ENCODE measurements around the gene NFYC.

The NFYC gene

DNA sequence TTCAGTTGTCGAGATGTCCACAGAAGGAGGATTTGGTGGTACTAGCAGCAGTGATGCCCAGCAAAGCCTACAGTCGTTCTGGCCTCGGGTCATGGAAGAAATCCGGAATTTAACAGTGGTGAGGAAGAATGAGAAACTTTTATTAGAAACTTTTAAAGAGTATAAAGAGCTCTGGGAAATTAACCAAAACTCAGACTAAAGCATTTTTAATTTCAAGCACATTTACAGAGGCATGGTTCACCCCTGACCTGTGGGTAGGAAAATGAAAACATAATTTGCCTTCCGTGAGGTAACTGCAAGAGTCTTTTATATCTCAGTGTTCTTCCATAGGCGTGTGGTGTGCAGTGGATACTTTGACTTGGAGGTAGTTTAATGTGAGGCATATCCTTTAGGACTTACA lies 47.3 kb downstream of the NFYC start:
- DNase-seq (ENCODE audit: low read depth, low spot score), result no peak

GRCh38 chr1:40739455-40740008 lies 48.0 kb downstream of the NFYC start:
- no peak for DNase-seq (ENCODE audit: low read depth, low spot score)

DNA sequence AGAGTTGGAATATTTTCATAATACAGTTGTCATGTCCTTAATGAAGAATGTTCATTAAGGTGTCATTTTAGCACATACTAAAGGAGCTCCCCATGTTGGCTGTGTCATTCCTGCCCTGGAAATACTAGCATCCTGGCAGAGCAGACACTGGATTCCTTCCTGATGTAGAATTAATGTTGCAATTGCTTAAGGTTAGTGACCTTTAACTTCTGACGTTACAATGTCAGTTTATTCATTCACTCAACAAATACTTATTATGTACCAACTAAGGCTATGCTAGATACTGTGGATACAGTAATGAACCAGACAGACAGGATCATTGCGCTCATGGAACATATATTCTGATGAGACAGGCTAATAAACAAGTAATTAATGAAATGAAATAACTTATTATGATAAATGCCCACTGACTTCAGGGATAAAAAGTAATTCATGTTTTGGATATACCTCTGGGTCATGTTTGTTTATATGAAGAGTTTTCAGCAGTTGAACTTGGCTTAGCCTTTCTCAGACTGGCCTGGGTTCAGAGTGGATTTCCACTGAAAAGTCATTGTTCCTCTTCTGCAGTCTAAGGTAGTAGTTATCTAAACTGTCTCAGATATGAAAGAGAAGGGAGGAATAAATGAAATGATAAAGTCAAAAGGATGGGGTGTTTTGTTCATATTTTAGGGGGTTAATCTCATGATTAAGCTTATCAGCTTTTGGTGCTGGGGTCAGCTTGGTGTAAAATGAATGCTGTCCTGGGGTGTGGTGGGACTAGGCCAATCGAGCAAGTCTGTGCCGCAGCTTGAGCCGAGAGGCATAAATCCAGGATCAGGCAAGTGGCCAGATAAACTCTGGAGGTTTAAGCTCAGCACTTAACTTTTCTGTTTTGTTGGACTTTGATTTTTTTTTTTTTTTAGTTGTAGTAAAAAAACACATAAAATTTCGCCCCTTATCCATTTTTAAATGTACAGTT lies 48.8 kb downstream of the NFYC start:
- DNase-seq (ENCODE audit: low read depth, low spot score), result no peak

- DNase-seq (ENCODE audit: low read depth, low spot score), result no peak
Measured at GRCh38 chr1:40740997-40741736, 49.7 kb downstream of the NFYC start.

DNA sequence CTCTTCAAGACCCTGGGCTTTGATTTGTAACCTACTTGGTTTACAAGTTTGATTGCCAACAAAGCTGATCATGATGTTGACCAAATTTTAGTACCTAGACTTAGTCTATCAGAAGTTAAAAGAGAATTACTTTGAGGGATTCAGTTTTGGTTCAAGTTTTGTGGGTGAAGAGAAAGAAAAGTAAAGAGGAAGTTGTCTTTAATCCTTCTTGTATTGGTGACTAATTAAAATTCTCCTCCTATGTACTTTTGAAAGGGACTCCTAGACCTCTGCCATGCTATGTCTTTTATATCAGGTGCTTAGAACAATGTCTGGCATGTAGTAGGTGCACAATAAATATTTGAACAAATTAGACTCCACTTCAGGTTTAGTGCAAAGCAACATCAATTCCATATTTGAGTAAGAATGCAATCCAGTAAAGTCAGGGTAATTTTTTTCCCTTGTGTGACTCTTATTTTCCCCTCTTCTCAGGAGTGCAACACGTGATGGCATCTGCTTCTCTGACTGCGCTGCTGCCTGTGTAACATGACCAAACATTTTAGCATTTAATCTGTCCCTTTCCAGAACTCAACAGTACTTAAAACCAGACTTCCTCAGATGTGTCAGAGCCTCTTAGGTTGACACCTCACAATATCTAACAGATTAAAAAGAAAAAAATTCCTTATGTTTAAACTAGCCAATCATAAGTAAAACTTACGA lies 51.0 kb downstream of the NFYC start:
- DNase-seq (ENCODE audit: low read depth, low spot score), result no peak

DNA sequence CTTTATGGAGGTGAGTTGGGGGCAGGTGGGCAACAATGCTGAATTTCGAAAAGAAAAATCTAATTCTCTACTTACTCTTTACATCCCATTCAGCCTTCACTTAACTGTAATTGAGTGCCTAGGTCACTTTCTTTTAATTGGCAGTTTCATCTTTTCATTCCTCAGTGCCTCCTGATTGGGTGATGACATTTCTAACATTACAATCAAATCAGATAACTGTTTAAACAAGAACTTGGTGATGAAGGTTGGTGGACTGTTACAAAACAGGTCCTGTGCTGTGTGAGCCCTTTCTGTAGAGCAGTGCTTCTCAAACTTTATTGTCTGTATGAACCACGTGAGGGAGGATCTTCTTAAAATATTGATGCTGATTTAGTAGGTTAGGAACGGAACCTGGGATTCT lies 51.9 kb downstream of the NFYC start:
- no peak for DNase-seq (ENCODE audit: low read depth, low spot score)

- DNase-seq (ENCODE audit: low read depth, low spot score), result no peak
Measured at GRCh38 chr1:40743860-40744259, 52.4 kb downstream of the NFYC start.

GRCh38 chr1:40745176-40745575 lies 53.7 kb downstream of the NFYC start:
- no peak for DNase-seq (ENCODE audit: low read depth, low spot score)

DNA sequence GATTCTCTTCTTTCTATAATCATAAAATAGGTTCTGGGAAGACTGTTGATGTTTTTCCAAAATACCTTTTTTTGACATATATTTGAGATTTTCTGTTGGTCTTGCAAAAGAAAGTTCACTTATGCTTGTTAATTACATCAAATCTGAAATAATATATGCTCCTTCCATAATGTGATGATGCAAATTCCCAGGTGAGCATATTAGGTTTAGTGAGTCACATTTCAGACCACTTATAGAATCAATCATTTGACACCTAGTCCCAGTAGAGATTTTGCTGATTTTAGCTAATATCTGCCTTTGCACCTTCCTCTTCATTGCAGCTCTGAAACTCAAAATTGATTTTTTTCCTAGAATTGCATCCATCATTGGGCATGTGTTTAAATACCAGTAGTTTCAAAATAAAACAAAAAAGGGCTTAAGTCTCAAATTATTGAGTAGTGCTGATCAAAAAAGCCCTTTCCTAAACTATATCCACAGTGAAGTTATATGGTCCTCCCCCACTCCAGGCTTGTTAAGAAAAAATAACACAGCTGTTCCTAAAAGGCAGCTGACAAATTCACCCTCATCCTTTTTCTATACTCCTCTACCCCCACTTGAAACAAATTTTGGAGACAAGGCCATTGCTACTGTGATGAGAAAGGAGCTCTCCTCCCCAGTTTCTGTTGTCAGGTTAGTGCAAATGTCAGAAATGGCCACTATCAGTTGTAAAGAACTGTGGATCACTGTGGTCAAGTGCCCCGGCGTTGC lies 55.0 kb downstream of the NFYC start:
- no peak for DNase-seq (ENCODE audit: low read depth, low spot score)

DNA sequence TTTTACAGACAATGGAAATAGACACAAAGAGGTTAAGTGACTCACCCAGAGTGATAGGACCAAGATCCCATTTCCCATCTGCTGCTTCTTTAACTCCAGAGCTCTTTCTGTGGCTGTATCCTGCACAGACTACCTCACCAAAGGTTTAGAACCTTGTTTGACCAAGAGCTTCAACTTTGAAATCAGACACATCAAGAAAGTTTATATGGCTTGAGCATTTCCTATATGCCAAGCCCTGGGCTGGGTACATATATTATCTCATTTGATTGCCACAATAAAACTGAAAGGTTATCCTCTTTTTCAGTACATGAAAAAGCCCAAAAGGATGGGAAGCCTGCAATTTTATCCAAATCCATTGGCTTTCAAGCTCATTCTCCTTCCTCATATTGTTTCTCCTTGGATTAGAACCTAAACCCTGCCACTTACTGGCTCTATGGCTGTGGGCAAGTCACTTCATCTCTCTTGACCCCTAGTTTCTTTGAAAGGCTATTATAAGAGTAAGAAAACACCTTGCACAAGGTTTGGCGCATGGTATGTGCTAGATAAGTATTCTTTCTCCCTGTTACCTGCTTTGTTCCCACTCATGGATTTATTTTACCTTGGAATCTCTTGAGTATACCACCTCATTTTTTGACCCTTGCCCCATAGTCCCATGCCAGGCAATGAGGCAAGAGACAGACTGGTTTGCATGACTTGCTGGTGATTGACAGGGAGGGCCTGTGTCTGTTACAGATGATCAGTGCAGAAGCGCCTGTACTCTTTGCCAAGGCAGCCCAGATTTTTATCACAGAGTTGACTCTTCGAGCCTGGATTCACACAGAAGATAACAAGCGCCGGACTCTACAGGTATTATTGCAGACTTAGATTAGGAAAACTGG lies 57.6 kb downstream of the NFYC start:
- DNase-seq (ENCODE audit: low read depth, low spot score), result no peak

- DNase-seq (ENCODE audit: low read depth, low spot score), result no peak
Measured at GRCh38 chr1:40749817-40750216, 58.3 kb downstream of the NFYC start.

DNA sequence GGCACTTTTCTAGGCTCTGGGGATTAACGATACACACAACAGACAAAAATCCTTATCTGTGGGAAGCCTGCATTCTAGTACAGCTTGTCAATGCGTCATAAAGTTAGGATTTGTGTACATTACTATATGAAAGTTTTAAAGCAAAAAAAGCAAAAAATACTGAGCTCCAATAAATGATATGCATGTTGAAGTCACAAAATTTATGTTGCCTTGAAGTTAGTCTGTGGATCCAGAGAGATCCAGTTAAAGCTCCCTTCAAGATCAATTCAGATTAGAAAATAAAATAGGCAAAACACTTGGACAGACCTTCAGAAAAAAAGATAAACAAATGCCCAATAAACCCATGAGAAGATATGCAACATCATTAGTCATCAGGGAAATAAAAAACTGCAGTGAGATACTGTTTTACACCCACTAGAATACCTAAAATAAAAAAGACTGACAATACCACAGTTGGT lies 59.0 kb downstream of the NFYC start:
- no peak for DNase-seq (ENCODE audit: low read depth, low spot score)

DNA sequence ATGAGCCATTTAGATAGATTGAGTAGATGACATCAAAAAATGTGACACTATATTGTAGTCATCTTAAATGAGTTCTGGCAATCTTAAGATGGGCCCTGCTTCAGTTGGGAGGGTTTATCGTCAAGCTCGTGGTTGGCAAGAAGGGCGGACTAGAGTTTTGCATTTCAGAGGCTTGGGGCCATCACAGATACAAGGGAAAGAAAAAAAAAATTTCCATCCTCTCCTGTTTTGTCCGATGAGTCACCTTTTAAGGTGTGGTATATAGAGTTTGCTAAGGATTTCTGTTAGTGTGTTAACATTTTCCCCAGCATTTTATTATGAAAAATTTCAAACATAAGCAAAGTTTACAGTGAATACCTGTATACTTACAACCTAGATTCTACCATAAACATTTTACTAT lies 60.3 kb downstream of the NFYC start:
- no peak for DNase-seq (ENCODE audit: low read depth, low spot score)

- DNase-seq (ENCODE audit: low read depth, low spot score), result no peak
Measured at GRCh38 chr1:40753142-40753882, 61.8 kb downstream of the NFYC start.

- DNase-seq (ENCODE audit: low read depth, low spot score), result no peak
Measured at GRCh38 chr1:40754201-40754600, 62.7 kb downstream of the NFYC start.

DNA sequence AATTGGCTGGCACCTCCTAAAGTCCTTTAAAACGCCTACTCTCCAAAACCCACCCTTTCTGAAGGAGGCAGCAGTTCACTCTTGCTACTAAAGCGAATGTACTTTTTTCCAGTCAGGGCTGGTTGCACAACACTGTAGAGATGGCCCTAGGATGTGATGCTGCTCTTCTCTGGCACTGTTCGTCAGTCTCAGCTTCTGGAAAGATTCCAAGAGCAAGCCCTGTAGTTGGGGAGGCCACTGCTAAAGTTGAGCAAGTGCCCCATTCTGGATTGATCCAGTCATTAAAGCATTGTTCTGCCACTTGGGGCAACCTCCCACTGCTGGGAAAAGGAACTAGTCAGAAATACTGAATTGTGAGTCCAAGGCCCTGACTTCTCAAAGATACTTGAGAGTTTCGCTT lies 63.6 kb downstream of the NFYC start:
- DNase-seq (ENCODE audit: low read depth, low spot score), result no peak

GRCh38 chr1:40756523-40756922 lies 65.0 kb downstream of the NFYC start:
- no peak for DNase-seq (ENCODE audit: low read depth, low spot score)

DNA sequence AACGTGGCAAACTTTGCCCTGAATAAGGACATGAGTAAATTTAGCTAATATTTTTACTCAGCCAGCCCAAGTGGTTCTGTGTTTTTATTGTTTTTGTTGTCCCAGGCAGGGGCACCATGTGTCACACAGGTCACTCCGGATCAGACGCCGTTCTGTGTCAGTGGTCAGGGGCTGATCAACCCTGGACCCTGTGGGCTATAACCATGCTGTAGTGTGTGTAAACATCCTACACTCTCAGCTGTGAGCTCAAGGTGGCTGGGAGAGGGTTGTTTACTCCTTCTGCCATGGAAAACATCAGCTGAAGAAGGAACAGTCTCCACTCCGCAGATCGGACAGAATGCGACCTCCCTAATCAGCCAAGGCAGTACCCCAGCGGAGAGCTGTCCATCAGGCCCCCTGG lies 65.6 kb downstream of the NFYC start:
- DNase-seq (ENCODE audit: low read depth, low spot score), result no peak

- no peak for DNase-seq (ENCODE audit: low read depth, low spot score)
Measured at GRCh38 chr1:40758004-40758403, 66.5 kb downstream of the NFYC start.
